OCI-LY3 (cell line): ENCODE results near the gene GFRA1.

Experiments
- EZH2phosphoT487 ChIP-seq: fragments of 200-600 bp; shearing (Covaris generic); IDR thresholded peaks from 2 replicates; pipeline ENCODE4 v1.6.1; 2018; ENCODE audit warnings: antibody characterized with exemption, mixed run types, low read depth
- TF ChIP-seq, protein P1 (sequence below): fragments of 200-600, 300-600 bp; sonication (generic); IDR thresholded peaks from 2 replicates; pipeline ENCODE4 v1.5.1; 2014; ENCODE audit warnings: antibody characterized with exemption, low read length, low read depth

DNA sequence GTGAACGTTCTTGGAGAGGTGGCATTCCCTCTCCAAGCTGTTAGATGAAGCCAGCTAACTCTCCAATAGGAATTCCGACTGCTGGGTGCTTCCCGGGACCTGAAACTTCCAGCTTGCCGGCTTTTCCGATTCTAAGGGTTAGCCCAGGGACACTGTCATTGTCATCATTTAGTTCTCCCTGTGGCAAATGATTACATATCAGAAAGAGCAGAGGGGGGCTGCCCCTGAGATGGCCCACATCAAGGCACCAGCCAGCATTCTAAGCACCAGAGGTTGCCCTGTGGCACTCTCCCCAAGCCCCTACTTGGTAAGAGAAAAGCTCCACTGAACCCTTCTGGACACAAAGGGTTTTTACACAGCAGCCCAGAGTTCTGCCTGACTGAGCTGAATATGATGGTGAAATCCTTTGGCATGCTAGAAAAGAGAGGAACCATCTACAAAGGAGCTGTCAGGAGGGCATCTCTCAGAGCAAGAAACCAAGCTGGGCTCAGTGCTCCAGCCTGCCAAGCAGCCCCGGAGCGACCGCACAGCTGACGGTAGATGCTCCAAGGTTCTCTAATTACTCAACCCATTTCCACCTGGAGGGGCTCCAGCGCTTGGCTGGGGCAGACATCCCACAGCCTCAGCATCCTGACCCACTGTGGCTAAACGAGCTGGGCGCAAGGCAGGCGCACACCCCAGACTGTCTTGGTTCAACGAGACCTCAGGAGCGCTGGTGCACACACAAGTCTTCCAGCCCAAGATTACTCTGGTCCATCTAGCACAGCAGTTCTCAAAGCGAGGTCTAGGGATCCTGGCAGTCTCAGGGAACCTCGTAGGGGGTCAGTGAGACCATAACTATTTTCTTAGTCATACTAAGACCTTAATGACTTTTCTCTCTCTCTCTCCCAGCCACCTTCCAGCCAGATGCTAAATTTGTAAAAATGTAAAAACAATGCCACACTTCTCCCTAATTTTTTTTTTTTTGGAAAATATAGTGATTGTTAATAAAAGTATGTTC lies 160.5 kb downstream of the GFRA1 start:
- no peak for TF ChIP-seq EZH2phosphoT487
- TF ChIP-seq, protein P1, sequence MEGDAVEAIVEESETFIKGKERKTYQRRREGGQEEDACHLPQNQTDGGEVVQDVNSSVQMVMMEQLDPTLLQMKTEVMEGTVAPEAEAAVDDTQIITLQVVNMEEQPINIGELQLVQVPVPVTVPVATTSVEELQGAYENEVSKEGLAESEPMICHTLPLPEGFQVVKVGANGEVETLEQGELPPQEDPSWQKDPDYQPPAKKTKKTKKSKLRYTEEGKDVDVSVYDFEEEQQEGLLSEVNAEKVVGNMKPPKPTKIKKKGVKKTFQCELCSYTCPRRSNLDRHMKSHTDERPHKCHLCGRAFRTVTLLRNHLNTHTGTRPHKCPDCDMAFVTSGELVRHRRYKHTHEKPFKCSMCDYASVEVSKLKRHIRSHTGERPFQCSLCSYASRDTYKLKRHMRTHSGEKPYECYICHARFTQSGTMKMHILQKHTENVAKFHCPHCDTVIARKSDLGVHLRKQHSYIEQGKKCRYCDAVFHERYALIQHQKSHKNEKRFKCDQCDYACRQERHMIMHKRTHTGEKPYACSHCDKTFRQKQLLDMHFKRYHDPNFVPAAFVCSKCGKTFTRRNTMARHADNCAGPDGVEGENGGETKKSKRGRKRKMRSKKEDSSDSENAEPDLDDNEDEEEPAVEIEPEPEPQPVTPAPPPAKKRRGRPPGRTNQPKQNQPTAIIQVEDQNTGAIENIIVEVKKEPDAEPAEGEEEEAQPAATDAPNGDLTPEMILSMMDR = no peak
